ENCODE data around the gene GOLGB1.
A peak's percentile ranks its signal among the peaks of the same experiment; 100 is the strongest.

The GOLGB1 gene

DNA sequence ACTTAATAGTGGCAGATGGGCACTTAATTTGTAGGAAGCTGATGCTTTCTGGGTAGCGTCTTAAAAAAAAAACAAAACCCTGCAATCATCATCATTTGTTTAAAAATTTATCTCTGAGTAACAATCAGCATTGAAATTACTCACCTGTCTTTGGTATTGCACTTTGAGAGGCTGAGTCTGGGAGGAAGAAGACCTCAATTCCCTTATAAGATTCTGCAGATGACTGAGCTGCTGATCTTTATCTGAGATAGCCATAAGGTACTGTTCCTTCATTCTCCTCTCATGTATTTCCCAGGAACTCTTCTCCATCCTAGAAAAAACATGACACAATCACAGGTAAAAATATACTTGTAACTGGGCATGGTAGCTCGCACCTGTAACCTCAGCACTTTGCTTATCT, 72.4 kb downstream of the GOLGB1 start:
- no peak for DNase-seq

DNA sequence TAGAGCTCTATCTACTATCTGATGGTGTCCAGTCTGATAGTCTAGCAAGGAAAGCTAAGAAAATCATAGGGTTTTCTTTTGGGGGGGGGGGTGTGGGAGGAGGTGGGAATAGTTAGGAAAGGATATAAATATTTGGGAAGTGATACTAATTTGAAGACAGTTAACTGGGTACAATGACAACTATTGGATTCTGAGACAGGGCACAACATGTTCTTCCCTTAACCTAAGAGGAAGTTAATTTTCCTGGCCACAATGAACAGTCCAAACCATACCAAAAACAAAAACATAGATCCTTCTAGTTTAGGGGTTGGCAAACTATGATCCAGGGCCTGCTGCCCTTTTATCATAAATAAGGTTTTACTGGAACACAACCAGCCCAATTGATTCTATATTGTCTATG, 78.9 kb downstream of the GOLGB1 start:
- DNase-seq = no peak

DNA sequence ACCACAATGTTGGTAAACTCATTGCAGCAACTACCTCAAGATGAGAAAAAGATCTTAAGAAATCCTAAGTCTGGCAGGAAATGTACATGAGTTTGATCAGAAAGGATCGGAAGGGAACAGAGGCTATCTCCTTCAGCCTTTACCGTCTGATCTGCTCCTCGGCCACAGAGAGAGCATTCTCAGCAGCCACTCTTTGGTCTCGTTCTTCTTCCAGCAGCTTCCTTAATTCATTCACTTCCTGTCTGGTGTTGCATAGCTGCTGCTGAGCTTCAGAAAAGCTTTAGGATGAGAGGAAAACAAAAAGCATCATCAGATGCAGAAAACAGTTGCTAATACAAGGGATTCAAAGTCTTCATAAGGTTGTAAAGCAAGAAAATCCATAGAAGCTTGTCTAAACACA, 82.2 kb downstream of the GOLGB1 start:
- DNase-seq = no peak

DNA sequence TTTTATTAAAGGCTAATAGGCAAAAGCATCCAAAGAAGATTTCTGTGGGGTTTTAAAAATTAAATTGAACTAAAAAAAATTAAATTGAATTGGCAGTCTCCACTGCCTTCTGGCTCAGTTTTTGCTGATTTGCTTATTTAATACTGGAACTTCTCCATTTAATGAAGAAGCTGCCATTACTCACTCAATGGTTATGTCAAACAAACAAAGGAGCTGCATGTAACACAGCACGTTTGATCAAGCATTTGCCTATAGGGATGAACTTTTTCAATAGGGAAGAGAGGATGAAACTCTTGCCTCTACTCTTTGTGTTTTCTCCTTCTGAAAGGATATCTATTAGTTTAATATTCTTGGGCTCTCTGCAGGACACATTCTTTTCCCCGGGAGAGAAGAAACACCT, 84.1 kb downstream of the GOLGB1 start:
- no peak for DNase-seq

DNA sequence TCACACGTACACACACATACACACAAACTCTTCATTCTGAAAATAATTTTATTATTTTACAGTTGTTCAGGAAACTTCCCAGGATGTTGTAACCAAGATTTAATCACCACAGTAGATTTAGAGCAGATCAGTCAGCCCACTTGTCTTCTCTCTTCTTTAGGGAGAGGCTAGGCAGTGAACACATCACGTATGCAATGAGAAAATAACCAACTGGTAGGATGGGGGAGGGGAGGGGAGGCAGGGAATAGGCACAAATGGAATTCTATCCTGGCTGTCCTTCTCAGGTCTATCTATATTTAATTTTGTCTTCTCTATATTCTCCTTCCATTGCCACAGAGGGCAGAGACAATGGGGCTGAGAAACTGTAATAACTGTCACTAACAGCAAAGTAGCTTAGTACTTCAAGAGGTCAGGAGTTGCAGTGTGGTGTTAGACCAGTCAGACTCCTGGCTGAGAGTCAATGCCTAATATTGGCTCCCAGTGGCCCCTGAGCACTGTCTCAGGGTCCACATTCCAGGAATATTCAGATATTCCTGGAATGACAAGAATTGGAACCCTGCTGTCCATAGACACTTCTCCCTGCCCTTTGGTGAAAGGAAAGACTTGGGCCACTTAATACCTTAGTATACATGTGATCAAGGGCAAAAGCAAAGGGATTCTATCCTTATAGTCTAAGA, 86.2 kb downstream of the GOLGB1 start:
- DNase-seq = no peak

GRCh38 chr3:121662742-121663141, 86.8 kb downstream of the GOLGB1 start:
- no peak for DNase-seq

DNA sequence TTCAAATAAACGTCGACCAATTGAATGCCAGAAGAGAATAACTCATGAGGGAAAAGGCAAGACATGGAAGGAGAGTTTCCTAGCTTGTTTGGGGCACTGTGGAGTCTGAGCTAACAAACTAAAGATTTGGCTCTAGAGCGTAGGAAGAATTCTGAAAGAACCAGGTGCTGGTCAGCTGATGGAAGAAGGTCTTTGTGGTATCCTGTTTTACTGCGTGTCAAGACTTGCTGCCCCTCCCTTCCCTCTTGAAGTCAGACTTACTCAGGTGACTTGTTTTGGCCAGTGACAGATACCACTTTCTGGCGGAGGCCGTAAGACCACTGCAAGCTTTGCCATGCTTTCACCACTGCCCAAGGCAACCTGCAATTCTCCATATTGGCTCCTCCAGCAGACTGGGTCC, 88.2 kb downstream of the GOLGB1 start:
- DNase-seq = no peak

DNA sequence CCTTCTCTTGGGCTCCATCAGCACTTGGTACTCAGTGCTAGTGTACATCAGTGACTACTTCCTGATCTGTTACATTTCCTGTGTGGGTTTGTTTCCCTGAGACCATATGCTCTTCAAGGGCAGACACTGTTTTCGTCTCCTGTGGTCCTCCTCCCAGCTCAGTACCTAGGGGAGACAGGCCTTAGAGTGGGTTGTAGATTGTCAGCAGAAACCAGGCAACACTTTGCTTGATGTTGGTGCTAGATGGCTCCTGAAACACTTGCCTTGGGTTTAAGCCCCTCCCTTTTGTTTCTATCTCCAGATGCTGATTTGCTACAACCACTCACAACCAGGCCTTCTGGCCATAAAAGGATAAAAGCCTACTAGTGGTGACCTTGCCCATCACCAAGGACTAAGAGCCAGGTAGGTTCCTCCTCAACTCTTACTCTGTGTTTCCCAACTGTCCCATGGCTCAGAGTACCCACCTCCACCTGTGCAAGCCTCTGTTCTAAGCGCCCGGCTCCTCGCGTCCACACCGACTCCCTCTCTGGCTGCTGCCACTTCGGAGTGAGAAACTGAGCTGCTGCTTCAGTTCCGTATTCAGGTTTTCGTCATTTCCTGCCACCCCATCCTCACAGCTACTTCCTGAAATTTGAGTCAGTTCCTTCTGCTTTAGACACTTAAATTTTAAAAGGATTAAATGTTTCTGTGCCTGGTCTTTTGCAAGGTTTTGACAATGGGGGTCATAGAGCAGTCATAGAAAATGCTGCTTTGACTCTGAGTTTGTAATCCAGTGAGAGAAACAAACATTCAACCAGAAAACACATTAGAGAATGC, 89.0 kb downstream of the GOLGB1 start, which contains the start of gene HCLS1:
Gene HCLS1, minus strand, starts transcription at position 548 of the 816 bp plus-strand sequence. CDS start 2,556 bp downstream, outside the sequence.
- peak; percentile 69 for DNase-seq

GRCh38 chr3:121659586-121659985, 90.0 kb downstream of the GOLGB1 start:
- DNase-seq = no peak

- no peak for DNase-seq
Measured at GRCh38 chr3:121658716-121659435, 90.7 kb downstream of the GOLGB1 start.

DNA sequence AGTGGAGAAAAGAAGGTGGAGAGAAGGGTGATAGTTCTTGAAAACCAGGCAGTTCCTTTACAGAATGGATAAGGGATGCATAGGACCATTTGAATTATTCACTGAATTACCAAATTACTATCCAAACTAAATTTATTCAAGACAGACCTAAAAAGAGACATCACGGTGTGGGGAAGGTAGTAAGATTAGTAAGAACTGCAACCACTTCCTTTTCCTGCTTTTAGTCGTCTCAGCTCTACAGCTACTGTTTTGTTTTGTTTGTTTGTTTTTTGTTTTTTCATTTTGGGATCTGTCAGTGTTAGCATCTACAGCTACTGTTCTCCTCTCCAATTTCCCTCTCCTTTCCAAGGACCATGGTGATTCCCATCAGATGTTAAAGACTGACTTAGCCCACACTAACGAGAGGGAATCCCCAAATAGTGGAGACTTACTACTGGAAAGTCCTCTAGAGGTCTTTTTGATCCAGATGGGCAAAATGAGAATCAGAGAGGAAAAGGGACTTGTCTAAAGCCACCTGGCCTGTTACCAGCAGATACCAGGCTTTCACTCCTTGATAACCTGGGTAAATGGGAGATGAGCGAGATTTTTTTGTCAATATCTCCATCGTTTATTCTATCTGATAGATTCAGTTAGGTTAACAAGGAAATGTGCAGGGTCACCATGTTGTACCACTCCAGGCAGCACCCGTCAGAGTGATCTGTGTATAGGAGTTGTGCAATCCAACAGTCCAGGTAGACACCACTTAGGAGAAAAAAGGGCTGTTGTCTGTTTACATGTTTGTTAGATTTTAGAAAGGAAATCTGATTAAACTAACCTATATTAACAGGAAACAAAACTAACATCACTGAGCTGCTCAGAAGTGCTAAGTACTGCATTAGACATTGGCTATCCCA, 94.8 kb downstream of the GOLGB1 start:
- DNase-seq = no peak

- DNase-seq = no peak
Measured at GRCh38 chr3:121651684-121652083, 97.9 kb downstream of the GOLGB1 start.

DNA sequence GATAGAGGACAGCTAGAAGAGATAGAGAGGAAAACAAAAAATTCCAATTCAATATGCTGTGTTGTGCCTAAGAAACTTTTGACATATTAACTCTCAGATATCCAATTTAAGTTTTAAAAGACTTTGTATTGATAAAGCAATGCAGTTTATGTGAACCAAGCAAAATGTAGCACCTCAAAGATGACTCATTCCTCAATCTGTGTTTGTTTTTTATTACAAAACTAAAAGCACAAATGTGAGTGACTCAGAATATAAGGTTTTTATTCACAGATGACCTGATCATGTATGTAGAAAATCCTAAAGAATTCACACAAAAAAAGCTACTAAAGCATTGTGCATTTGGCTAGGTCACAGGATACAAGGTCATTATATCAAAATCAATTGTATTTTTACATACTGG, 99.9 kb downstream of the GOLGB1 start:
- no peak for DNase-seq

- DNase-seq = no peak
Measured at GRCh38 chr3:121648219-121648958, 101.2 kb downstream of the GOLGB1 start.

DNA sequence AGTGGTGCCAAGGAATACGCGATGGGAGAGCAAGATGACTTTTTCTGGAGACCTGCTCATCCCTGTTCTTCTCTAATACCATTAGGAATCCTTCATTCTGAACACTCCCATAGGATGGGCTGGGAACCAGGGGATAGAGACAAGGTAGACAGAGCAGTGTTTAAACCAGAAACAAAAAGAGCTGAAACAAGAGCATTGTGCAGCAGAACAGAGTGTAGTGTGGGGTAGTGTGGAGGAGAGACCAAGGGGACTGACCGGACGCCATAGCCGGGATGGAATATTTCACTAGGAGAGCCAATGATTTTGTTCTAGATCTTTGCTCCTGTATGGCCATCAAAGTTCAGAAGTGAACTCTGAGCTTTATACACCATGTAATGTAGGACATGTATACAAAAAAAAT, 104.5 kb downstream of the GOLGB1 start:
- no peak for DNase-seq

DNA sequence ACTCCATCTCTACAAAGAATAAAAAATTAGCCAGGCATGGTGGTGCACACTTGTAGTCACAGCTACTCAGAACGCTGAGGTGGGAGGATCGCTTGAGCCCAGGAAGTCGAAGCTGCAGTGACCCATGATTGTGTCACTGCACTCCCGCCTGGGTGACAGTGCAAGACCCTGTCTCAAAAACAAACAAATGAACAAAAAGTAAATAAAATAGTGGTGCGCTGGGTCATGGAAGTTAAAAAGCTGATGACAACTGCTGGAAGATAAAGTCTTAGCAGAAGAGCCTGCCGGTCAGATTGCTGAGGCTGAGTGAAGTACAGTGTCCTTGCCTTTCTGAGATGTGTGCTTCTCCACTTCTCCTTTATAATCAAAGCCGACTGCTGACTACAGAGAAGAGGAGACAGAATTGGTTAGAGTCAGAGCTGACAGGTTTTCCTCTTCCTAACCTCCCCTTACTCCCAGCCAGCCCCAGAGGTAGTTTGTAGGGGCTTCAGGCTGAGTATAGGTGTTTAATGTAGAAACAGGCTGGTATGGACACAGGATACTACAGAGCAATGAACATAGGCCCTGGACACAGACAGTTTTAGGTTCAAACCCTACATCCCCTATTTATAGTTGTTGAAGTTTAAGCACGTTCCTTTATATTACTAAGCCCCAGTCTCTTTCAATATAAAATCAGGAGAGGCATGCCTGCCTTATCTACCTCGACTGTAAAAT, 106.8 kb downstream of the GOLGB1 start:
- DNase-seq = no peak

- no peak for DNase-seq
Measured at GRCh38 chr3:121641127-121641526, 108.4 kb downstream of the GOLGB1 start.

- DNase-seq = no peak
Measured at GRCh38 chr3:121637922-121638321, 111.6 kb downstream of the GOLGB1 start.

GRCh38 chr3:121630355-121630754, 119.2 kb downstream of the GOLGB1 start:
- DNase-seq = no peak

DNA sequence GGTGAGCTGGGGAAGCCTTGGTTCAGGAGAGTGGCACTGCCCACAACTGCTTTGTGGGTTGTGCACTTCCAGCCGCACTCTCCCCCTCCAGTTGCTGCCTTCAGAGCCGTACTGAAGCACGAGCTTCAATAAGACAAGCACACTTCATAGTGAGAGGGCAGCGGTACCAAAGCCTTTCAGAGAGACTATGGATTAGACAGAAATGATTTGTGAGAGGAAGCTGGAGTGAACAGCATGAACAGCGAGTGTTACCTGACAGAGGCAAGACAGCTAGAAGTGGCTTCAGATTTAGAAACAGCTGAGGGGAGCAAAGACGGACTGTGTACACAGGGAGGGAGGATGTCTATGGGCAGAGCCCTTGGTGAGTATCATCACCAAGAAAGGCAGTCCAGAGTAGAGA, 119.9 kb downstream of the GOLGB1 start:
- DNase-seq = no peak

DNA sequence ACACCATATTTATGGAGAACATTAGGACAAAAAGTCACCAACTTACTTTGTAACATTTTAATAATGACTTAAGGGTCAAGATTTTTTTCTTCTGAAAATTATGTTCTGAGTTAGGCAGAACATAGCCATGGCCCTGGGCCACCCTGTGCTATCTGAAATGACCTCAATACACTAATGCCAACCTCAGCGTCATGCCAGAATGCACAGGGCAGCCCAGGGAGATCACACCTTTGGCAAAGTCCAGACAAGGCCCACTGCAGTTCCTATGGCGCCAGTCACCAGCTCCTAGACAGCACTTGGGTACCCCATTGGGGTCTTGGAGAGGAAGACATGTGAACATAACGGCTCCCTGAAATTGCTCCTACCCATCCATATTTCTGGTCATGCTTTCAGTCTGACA, 121.9 kb downstream of the GOLGB1 start:
- DNase-seq = no peak
